PC-3 (cell line): ENCODE measurements around the gene HAGH. TPM values are rescaled to one million over a fixed set of nuclear protein-coding genes. Genes with fewer than 3 reads are reported as not detected.

Experiments
- ATAC-seq: fragments of 200-7000 bp; cut with Tn5 transposase; 2 replicates; pipeline ENCODE4 v1.9.1; 2020; ENCODE audit warnings: mild to moderate bottlenecking, moderate library complexity
- BruUV-seq: library from RNA; stranded (reverse); fragments of 400-500 nt; replicated peaks from 2 replicates; lab custom pipeline; 2021; lab: Mats Ljungman, UMichigan
- CTCF ChIA-PET: fragments of 300-600 bp; sonication (Branson Sonifier 250); formaldehyde crosslinking; loops from one replicate; lab custom pipeline; 2022; ENCODE audit warnings: antibody characterized with exemption; lab: Charles Lee
- POLR2A ChIA-PET: fragments of 300-600 bp; sonication (Branson Sonifier 250); formaldehyde crosslinking; loops from one replicate; lab custom pipeline; 2022; ENCODE audit warnings: antibody characterized with exemption; ENCODE audit not compliant: unreplicated experiment; lab: Charles Lee
- DNase-seq: peaks from one replicate; pipeline ENCODE4 v3.0.0-alpha.2; 2015
- H2AFZ ChIP-seq: fragments of 300-600 bp; sonication (generic); 2 replicates; pipeline ENCODE4 v1.6.0; 2016; ENCODE audit warnings: antibody characterized with exemption, low read length
- H3F3A ChIP-seq: fragments of 300-600 bp; sonication (generic); one replicate; pipeline ENCODE4 v1.6.0; 2017; ENCODE audit warnings: antibody characterized with exemption, low read length, control low read depth, mild to moderate bottlenecking; ENCODE audit not compliant: unreplicated experiment
- H3K27ac ChIP-seq: fragments of 300-600 bp; sonication (generic); 2 replicates; pipeline ENCODE4 v1.5.1; 2016; ENCODE audit warnings: mild to moderate bottlenecking, low read length
- H3K27me3 ChIP-seq: fragments of 300-600 bp; sonication (generic); 2 replicates; pipeline ENCODE4 v1.6.1; 2016; ENCODE audit warnings: low read length, mixed read lengths
- H3K36me3 ChIP-seq: fragments of 300-600 bp; sonication (generic); 2 replicates; pipeline ENCODE4 v1.6.1; 2016; ENCODE audit warnings: low read depth, mixed run types, low read length, mixed read lengths
- H3K4me1 ChIP-seq: fragments of 300-600 bp; sonication (generic); 2 replicates; pipeline ENCODE4 v1.5.1; 2016; ENCODE audit warnings: low read length; ENCODE audit not compliant: insufficient read depth
- H3K4me2 ChIP-seq: fragments of 300-600 bp; sonication (generic); 2 replicates; pipeline ENCODE4 v1.6.0; 2016; ENCODE audit warnings: low read length
- H3K4me3 ChIP-seq: fragments of 300-600 bp; sonication (generic); 2 replicates; pipeline ENCODE4 v1.5.1; 2016; ENCODE audit warnings: mild to moderate bottlenecking, low read length, mixed read lengths
- H3K79me2 ChIP-seq: fragments of 300-600 bp; sonication (generic); 2 replicates; pipeline ENCODE4 v1.6.1; 2017; ENCODE audit warnings: low read length, mixed read lengths
- H3K9ac ChIP-seq: fragments of 300-600 bp; sonication (generic); 2 replicates; pipeline ENCODE4 v1.6.0; 2016; ENCODE audit warnings: mild to moderate bottlenecking, low read length
- H3K9me2 ChIP-seq: fragments of 300-600 bp; sonication (generic); replicated peaks from 2 replicates; pipeline ENCODE4 v1.6.1; 2016; ENCODE audit warnings: mixed run types, low read length, mixed read lengths
- H3K9me3 ChIP-seq: fragments of 300-600 bp; sonication (generic); 2 replicates; pipeline ENCODE4 v1.6.1; 2016; ENCODE audit warnings: low read length, mixed read lengths
- H4K20me1 ChIP-seq: fragments of 300-600 bp; sonication (generic); 2 replicates; pipeline ENCODE4 v1.6.1; 2016; ENCODE audit warnings: low read length, mixed read lengths
- CTCF ChIP-seq: fragments of 300-600 bp; sonication (generic); conservative IDR thresholded peaks from 2 replicates; pipeline ENCODE4 v1.5.1; 2017; ENCODE audit warnings: antibody characterized with exemption, low read depth, mild to moderate bottlenecking, low read length
- EZH2 ChIP-seq: fragments of 300-600 bp; sonication (generic); IDR thresholded peaks from one replicate; pipeline ENCODE4 v1.6.1; 2017; ENCODE audit warnings: antibody characterized with exemption, mild to moderate bottlenecking, low read length; ENCODE audit not compliant: unreplicated experiment
- EZH2phosphoT487 ChIP-seq: fragments of 300-600 bp; sonication (generic); IDR thresholded peaks from 2 replicates; pipeline ENCODE4 v1.6.1; 2018; ENCODE audit warnings: mild to moderate bottlenecking, antibody characterized with exemption, low read length, borderline replicate concordance
- intact Hi-C: fragments of 100-400 bp; cut with micrococcal nuclease; formaldehyde crosslinking; loops from 2 replicates; pipeline ENCODE4 v1.9.0; 2023
- total RNA-seq: library from RNA; depleted of rRNA; stranded (reverse); fragments of >200 nt; gene quantifications from 2 replicates; pipeline ENCODE4 v1.2.3, GENCODE V29; 2014

Gene HAGH
- total RNA-seq, 1 experiment from 2014 or later: 99.5 TPM

- Histone ChIP-seq H3K9me2 (no peaks in the 10 kb centered on the region), H3K4me1 (no peaks in the 10 kb centered on the region), H3K79me2 (no peaks in the 10 kb centered on the region), H2AFZ (no peak overlapping the region), H3K9me3 (no peaks in the 10 kb centered on the region), H3K27ac (no peak overlapping the region), H4K20me1 (no peaks in the 10 kb centered on the region), H3K27me3 (no peaks in the 10 kb centered on the region), H3K36me3 (peaks cover 4% of the 10 kb centered on the region; the same call in 1 of the 2 replicates), H3K9ac (no peak overlapping the region), H3F3A (no peaks in the 10 kb centered on the region), H3K4me3 (no peak overlapping the region), H3K4me2 (no peak overlapping the region)
- BruUV-seq: no TSS peak
- ChIA-PET CTCF (no interaction called here), POLR2A (no interaction called here)
- ATAC-seq (no peak), DNase-seq (no peak)
- TF ChIP-seq CTCF: no peak
- TF ChIP-seq EZH2phosphoT487: no peak
- no peak for TF ChIP-seq EZH2
- intact Hi-C loops: no loop called here
These were observed 11.2 kb downstream of the HAGH start for GRCh38 chr16:1815461-1815860.

- no peaks in the 10 kb centered on the region for H3K9me3 ChIP-seq
- 0 out of 2 replicates have a peak overlapping the region, but pooled peaks have one; percentile 48 for H2AFZ ChIP-seq
- H3K4me2 ChIP-seq: no peak overlapping the region
- POLR2A ChIA-PET: no interaction called here
- no peaks in the 10 kb centered on the region for H3K79me2 ChIP-seq
- CTCF ChIA-PET: interaction anchor here (0.5 kb wide), 1 partner anchor 92 kb away, joined by 7 read pairs; no protein-coding TSS in a partner anchor
- H3K9me2 ChIP-seq: no peaks in the 10 kb centered on the region
- no peak for TF ChIP-seq EZH2
- TF ChIP-seq CTCF: peak; percentile 82
- H3K27me3 ChIP-seq: no peaks in the 10 kb centered on the region
- H3K4me1 ChIP-seq: no peaks in the 10 kb centered on the region
- ATAC-seq (peak; percentile 99), DNase-seq (peak; percentile 70)
- no peak overlapping the region for H3K9ac ChIP-seq
- H3F3A ChIP-seq: no peaks in the 10 kb centered on the region
- peaks cover 4% of the 10 kb centered on the region; the same call in 1 of the 2 replicates for H3K36me3 ChIP-seq
- BruUV-seq: no TSS peak
- intact Hi-C loops: no loop called here
- no peak overlapping the region for H3K27ac ChIP-seq
- no peaks in the 10 kb centered on the region for H4K20me1 ChIP-seq
- H3K4me3 ChIP-seq: no peak overlapping the region
These were observed 13.9 kb downstream of the HAGH start for GRCh38 chr16:1812732-1813163.

- Histone ChIP-seq H2AFZ (no peak overlapping the region), H3K27ac (no peak overlapping the region), H3F3A (no peaks in the 10 kb centered on the region), H3K36me3 (no peaks in the 10 kb centered on the region; the same call in 1 of the 2 replicates), H3K4me2 (no peak overlapping the region), H3K9me2 (no peaks in the 10 kb centered on the region), H3K9me3 (no peaks in the 10 kb centered on the region), H4K20me1 (no peaks in the 10 kb centered on the region), H3K4me3 (no peak overlapping the region), H3K79me2 (no peaks in the 10 kb centered on the region), H3K4me1 (no peaks in the 10 kb centered on the region), H3K9ac (no peak overlapping the region), H3K27me3 (no peaks in the 10 kb centered on the region)
- ATAC-seq (no peak), DNase-seq (no peak)
- POLR2A ChIA-PET: no interaction called here
- intact Hi-C loops: no loop called here
- BruUV-seq: no TSS peak
- CTCF ChIA-PET: interaction anchor here (0.8 kb wide), 1 partner anchor 121 kb away, joined by 3 read pairs; no protein-coding TSS in a partner anchor
- no peak for TF ChIP-seq EZH2phosphoT487
- no peak for TF ChIP-seq EZH2
- TF ChIP-seq CTCF: no peak
These were observed 16.1 kb downstream of the HAGH start for GRCh38 chr16:1810536-1810935.
